ENCODE data around the gene LAMC2. TPM values are rescaled to one million over a fixed set of nuclear protein-coding genes. Genes with fewer than 3 reads are reported as not detected.

The LAMC2 gene
- total RNA-seq, 1 experiment from 2014 or later: 0.11 TPM

GRCh38 chr1:183161391-183161790, 24.7 kb upstream of the LAMC2 start:
- intact Hi-C loops (cut with micrococcal nuclease; ENCODE audit: unreplicated experiment): no loop called here
- POLR2A ChIA-PET (ENCODE audit: low non-redundant PET): no interaction called here

GRCh38 chr1:183163316-183163715, 22.7 kb upstream of the LAMC2 start:
- Histone ChIP-seq H3K36me3 (ENCODE audit: insufficient read depth, low read length, poor library complexity, severe bottlenecking) (no peaks in the 10 kb centered on the region), H3K27ac (ENCODE audit: low read depth, low read length, poor library complexity, severe bottlenecking) (no peak overlapping the region), H3K4me3 (ENCODE audit: low read depth, low read length, poor library complexity, severe bottlenecking) (no peak overlapping the region), H3K9me3 (ENCODE audit: low read depth, low read length, poor library complexity, severe bottlenecking) (no peaks in the 10 kb centered on the region), H3K4me1 (ENCODE audit: insufficient read depth, low read length, poor library complexity, severe bottlenecking) (peaks cover 16% of the 10 kb centered on the region), H3K27me3 (replicated peaks; ENCODE audit: insufficient read depth, low read depth, low read length, poor library complexity) (no peaks in the 10 kb centered on the region)
- ChIA-PET POLR2A (ENCODE audit: low non-redundant PET) (no interaction called here), CTCF (no interaction called here)
- no peak for DNase-seq (ENCODE audit: low spot score)
- TF ChIP-seq CTCF (conservative IDR thresholded peaks at IDR 0.05; ENCODE audit: low read depth, low read length): no peak
- no peak for TF ChIP-seq EZH2 (IDR thresholded peaks at IDR 0.05; ENCODE audit: borderline replicate concordance, low read depth, low read length, poor library complexity, severe bottlenecking)
- BruUV-seq (replicated peaks): no TSS peak
- intact Hi-C loops (cut with micrococcal nuclease; ENCODE audit: unreplicated experiment): no loop called here

More at GRCh38 chr1:183161391-183161790, 24.7 kb upstream of the LAMC2 start:
- no peak overlapping the region for H3K27ac ChIP-seq (ENCODE audit: low read depth, low read length, poor library complexity, severe bottlenecking)
- DNase-seq (ENCODE audit: low spot score): no peak
- peaks cover 16% of the 10 kb centered on the region for H3K4me1 ChIP-seq (ENCODE audit: insufficient read depth, low read length, poor library complexity, severe bottlenecking)
- H3K9me3 ChIP-seq (ENCODE audit: low read depth, low read length, poor library complexity, severe bottlenecking): no peaks in the 10 kb centered on the region
- no TSS peak for BruUV-seq (replicated peaks)
- no peaks in the 10 kb centered on the region for H3K36me3 ChIP-seq (ENCODE audit: insufficient read depth, low read length, poor library complexity, severe bottlenecking)
- no peak overlapping the region for H3K4me3 ChIP-seq (ENCODE audit: low read depth, low read length, poor library complexity, severe bottlenecking)
- no peaks in the 10 kb centered on the region for H3K27me3 ChIP-seq (replicated peaks; ENCODE audit: insufficient read depth, low read depth, low read length, poor library complexity)
- CTCF ChIA-PET: no interaction called here
- TF ChIP-seq CTCF (conservative IDR thresholded peaks at IDR 0.05; ENCODE audit: low read depth, low read length) (no peak), EZH2 (IDR thresholded peaks at IDR 0.05; ENCODE audit: borderline replicate concordance, low read depth, low read length, poor library complexity, severe bottlenecking) (no peak)

GRCh38 chr1:183164340-183164739, 21.7 kb upstream of the LAMC2 start:
- BruUV-seq (replicated peaks): no TSS peak
- intact Hi-C loops (cut with micrococcal nuclease; ENCODE audit: unreplicated experiment): no loop called here
- Histone ChIP-seq H3K27ac (ENCODE audit: low read depth, low read length, poor library complexity, severe bottlenecking) (no peak overlapping the region), H3K9me3 (ENCODE audit: low read depth, low read length, poor library complexity, severe bottlenecking) (no peaks in the 10 kb centered on the region), H3K27me3 (replicated peaks; ENCODE audit: insufficient read depth, low read depth, low read length, poor library complexity) (no peaks in the 10 kb centered on the region), H3K4me1 (ENCODE audit: insufficient read depth, low read length, poor library complexity, severe bottlenecking) (peaks cover 16% of the 10 kb centered on the region), H3K36me3 (ENCODE audit: insufficient read depth, low read length, poor library complexity, severe bottlenecking) (no peaks in the 10 kb centered on the region), H3K4me3 (ENCODE audit: low read depth, low read length, poor library complexity, severe bottlenecking) (no peak overlapping the region)
- DNase-seq (ENCODE audit: low spot score): peak; percentile 47
- TF ChIP-seq CTCF (conservative IDR thresholded peaks at IDR 0.05; ENCODE audit: low read depth, low read length) (no peak), EZH2 (IDR thresholded peaks at IDR 0.05; ENCODE audit: borderline replicate concordance, low read depth, low read length, poor library complexity, severe bottlenecking) (no peak)
- ChIA-PET CTCF (no interaction called here), POLR2A (ENCODE audit: low non-redundant PET) (no interaction called here)

All from A673 (cell line).